HG02870 (cell line): Measurements from ENCODE around the gene FTO.

ENCODE experiments used
- ATAC-seq: cut with Tn5 transposase; IDR thresholded peaks from one replicate; pipeline ENCODE4 v1.9.1; 2021; ENCODE audit warnings: mild to moderate bottlenecking, moderate library complexity; ENCODE audit not compliant: unreplicated experiment

FTO gene

GRCh38 chr16:53986793-53987192, 282.8 kb downstream of the FTO start:
- no peak for ATAC-seq

- no peak for ATAC-seq
Observed at GRCh38 chr16:53988136-53988535, 284.2 kb downstream of the FTO start.

- ATAC-seq = no peak
Observed at GRCh38 chr16:53989597-53989996, 285.6 kb downstream of the FTO start.

GRCh38 chr16:53991754-53992378, 287.9 kb downstream of the FTO start:
- ATAC-seq = no peak

GRCh38 chr16:53995378-53995777, 291.4 kb downstream of the FTO start:
- no peak for ATAC-seq

GRCh38 chr16:53996961-53997360, 293.0 kb downstream of the FTO start:
- ATAC-seq = no peak

GRCh38 chr16:53998024-53998810, 294.3 kb downstream of the FTO start:
- no peak for ATAC-seq

GRCh38 chr16:53998966-53999522, 295.1 kb downstream of the FTO start:
- ATAC-seq = no peak

GRCh38 chr16:53999841-54000240, 295.9 kb downstream of the FTO start:
- ATAC-seq = no peak

GRCh38 chr16:54000361-54000760, 296.4 kb downstream of the FTO start:
- no peak for ATAC-seq

- no peak for ATAC-seq
Observed at GRCh38 chr16:54006693-54007092, 302.7 kb downstream of the FTO start.

- ATAC-seq = no peak
Observed at GRCh38 chr16:54007504-54007903, 303.5 kb downstream of the FTO start.

- ATAC-seq = no peak
Observed at GRCh38 chr16:54009464-54010176, 305.7 kb downstream of the FTO start.

GRCh38 chr16:54015147-54015546, 311.2 kb downstream of the FTO start:
- ATAC-seq = no peak

GRCh38 chr16:54022362-54022761, 318.4 kb downstream of the FTO start:
- ATAC-seq = no peak

GRCh38 chr16:54026456-54026855, 322.5 kb downstream of the FTO start:
- no peak for ATAC-seq

GRCh38 chr16:54027062-54027461, 323.1 kb downstream of the FTO start:
- no peak for ATAC-seq

GRCh38 chr16:54027558-54027957, 323.6 kb downstream of the FTO start:
- ATAC-seq = no peak

GRCh38 chr16:54027995-54028394, 324.0 kb downstream of the FTO start:
- ATAC-seq = no peak

- no peak for ATAC-seq
Observed at GRCh38 chr16:54030451-54030850, 326.5 kb downstream of the FTO start.

GRCh38 chr16:54031107-54031760, 327.3 kb downstream of the FTO start:
- ATAC-seq = no peak
